GM23338 (cell line): ENCODE data around the gene AKAP1. TPM values are rescaled to one million over a fixed set of nuclear protein-coding genes. Genes with fewer than 3 reads are reported as not detected.

Source experiments
- ATAC-seq: fragments of 200-7000 bp; cut with Tn5 transposase; 3 replicates; pipeline ENCODE4 v1.9.1; 2020
- DNase-seq: peaks from one replicate; pipeline ENCODE4 v3.0.0-alpha.2; 2015; ENCODE audit warnings: low spot score
- H2AFZ ChIP-seq: fragments of 200-600 bp; sonication (generic); 2 replicates; pipeline ENCODE4 v1.8.0; 2016; ENCODE audit warnings: antibody characterized with exemption, mild to moderate bottlenecking, moderate library complexity
- H3F3A ChIP-seq: fragments of 200-600 bp; sonication (generic); replicated peaks from 2 replicates; pipeline ENCODE4 v1.8.0; 2017; ENCODE audit warnings: antibody characterized with exemption, mixed run types, low read depth
- H3K27ac ChIP-seq: fragments of 200-600 bp; sonication (generic); 2 replicates; pipeline ENCODE4 v1.6.1; 2016; ENCODE audit warnings: low read depth
- H3K27me3 ChIP-seq: fragments of 200-600 bp; sonication (generic); 2 replicates; pipeline ENCODE4 v1.8.0; 2016; ENCODE audit warnings: mild to moderate bottlenecking, mixed run types, moderate library complexity; ENCODE audit not compliant: insufficient read depth
- H3K36me3 ChIP-seq: fragments of 200-600 bp; sonication (generic); 2 replicates; pipeline ENCODE4 v1.8.0; 2016; ENCODE audit warnings: mild to moderate bottlenecking; ENCODE audit not compliant: insufficient read depth
- H3K4me1 ChIP-seq: fragments of 200-600 bp; sonication (generic); 2 replicates; pipeline ENCODE4 v1.8.0; 2016; ENCODE audit warnings: mild to moderate bottlenecking, moderate library complexity; ENCODE audit not compliant: insufficient read depth
- H3K4me2 ChIP-seq: fragments of 200-600 bp; sonication (generic); 2 replicates; pipeline ENCODE4 v1.7.1; 2017; ENCODE audit warnings: mixed run types
- H3K4me3 ChIP-seq: fragments of 200-600 bp; sonication (generic); 2 replicates; pipeline ENCODE4 v1.6.1; 2016; ENCODE audit warnings: mixed run types
- H3K79me2 ChIP-seq: fragments of 200-600 bp; sonication (generic); replicated peaks from 2 replicates; pipeline ENCODE4 v1.8.0; 2017; ENCODE audit warnings: mild to moderate bottlenecking; ENCODE audit not compliant: insufficient read depth
- H3K9me2 ChIP-seq: fragments of 200-600 bp; sonication (generic); 2 replicates; pipeline ENCODE4 v1.8.0; 2017; ENCODE audit not compliant: insufficient read depth
- H4K20me1 ChIP-seq: fragments of 200-600 bp; sonication (generic); replicated peaks from 2 replicates; pipeline ENCODE4 v1.8.0; 2017; ENCODE audit warnings: mild to moderate bottlenecking; ENCODE audit not compliant: insufficient read depth
- H3K27ac Mint-ChIP-seq: 2 replicates; pipeline ENCODE4 v1.8.0; 2020; ENCODE audit warnings: inconsistent platforms, mild to moderate bottlenecking, moderate library complexity, mixed read lengths
- H3K27me3 Mint-ChIP-seq: 3 replicates; pipeline ENCODE4 v1.8.0; 2022; ENCODE audit warnings: low read depth, mild to moderate bottlenecking, moderate library complexity, mixed read lengths, inconsistent platforms; ENCODE audit not compliant: insufficient read depth, poor library complexity
- H3K36me3 Mint-ChIP-seq: 3 replicates; pipeline ENCODE4 v1.8.0; 2021; ENCODE audit warnings: low read depth, mild to moderate bottlenecking, inconsistent platforms, moderate library complexity, mixed read lengths
- H3K4me1 Mint-ChIP-seq: 3 replicates; pipeline ENCODE4 v1.8.0; 2020; ENCODE audit warnings: mild to moderate bottlenecking, inconsistent platforms, mixed read lengths
- H3K4me3 Mint-ChIP-seq: 3 replicates; pipeline ENCODE4 v1.8.0; 2021; ENCODE audit warnings: moderate library complexity, mild to moderate bottlenecking, inconsistent platforms, mixed read lengths
- H3K9me3 Mint-ChIP-seq: 3 replicates; pipeline ENCODE4 v1.8.0; 2020; ENCODE audit warnings: moderate library complexity, mild to moderate bottlenecking, inconsistent platforms, mixed read lengths
- CREB1 ChIP-seq: fragments of 250-450 bp; sonication (Bioruptor Pico); IDR thresholded peaks from 2 replicates; pipeline ENCODE4 v1.5.0; 2020; ENCODE audit warnings: low read depth, mild to moderate bottlenecking, moderate library complexity
- ZNF331 ChIP-seq: fragments of 250-450 bp; sonication (Bioruptor Pico); IDR thresholded peaks from 2 replicates; pipeline ENCODE4 v1.5.0; 2020; ENCODE audit warnings: low read depth, mild to moderate bottlenecking, moderate library complexity
- polyA plus RNA-seq: library from polyadenylated mRNA; unstranded; fragments of >200 nt; fragmentation: Nextera tagmentation; extraction: Ambion mirVana; gene quantifications from 2 replicates; pipeline ENCODE4 v1.2.1, GENCODE V29; 2016
- total RNA-seq: library from RNA; depleted of rRNA; stranded (reverse); fragments of >200 nt; shearing (Covaris generic); gene quantifications from 2 replicates; pipeline ENCODE4 v1.2.3, GENCODE V29; 2014
- TF ChIP-seq, protein P1 (sequence below): fragments of 250-450 bp; sonication (Bioruptor Pico); IDR thresholded peaks from 2 replicates; pipeline ENCODE4 v1.5.0; 2020; ENCODE audit warnings: mild to moderate bottlenecking, moderate library complexity
- TF ChIP-seq, protein P2 (sequence below): IDR thresholded peaks from one replicate; pipeline ENCODE4 v1.6.1; 2018; ENCODE audit warnings: antibody characterized with exemption; ENCODE audit not compliant: unreplicated experiment

AKAP1 gene
- total and polyA plus RNA-seq, 2 experiments from 2014 or later: 19.6 to 45.9 TPM

DNA sequence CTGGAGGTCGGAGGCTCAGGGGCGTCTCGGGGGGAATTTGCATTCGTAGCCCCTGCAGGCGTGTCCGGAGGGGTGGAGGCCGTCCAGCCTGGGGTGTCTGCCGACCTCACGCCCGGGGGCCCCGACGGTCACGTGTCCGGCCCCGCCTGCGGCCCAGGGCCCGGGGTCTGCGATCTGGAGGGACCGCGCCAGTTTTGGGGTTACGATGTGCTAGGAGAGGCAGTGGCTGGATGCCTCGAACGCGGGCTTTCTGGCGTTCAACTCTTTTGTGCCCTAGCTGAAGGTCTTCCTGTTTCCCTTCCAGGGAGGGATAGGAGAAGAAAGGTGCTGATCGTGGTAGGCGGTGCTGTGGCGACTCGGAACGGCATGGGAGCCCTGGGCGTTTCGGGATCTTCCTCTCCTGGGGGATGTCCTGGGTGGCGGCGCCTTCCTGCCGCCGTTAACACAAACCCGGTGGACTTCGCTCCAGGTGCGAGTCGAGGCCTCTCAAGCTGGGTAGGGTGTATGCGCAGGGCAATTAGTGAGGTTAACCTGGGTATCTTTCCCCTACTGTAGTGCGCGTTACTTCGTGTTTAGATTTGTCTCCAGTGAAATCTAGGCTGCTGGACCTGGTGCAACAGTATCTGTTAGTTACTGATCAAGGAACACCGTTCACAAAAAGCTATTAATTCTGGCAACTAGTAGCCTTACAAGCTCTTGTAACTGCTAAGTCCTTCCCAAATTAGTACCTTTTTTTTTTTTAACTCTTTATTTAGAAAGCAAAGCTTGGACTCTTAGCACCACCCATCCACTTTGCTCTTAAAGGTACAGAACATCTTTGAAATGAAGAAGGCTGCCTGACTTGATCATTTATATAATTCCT lies 1.3 kb downstream of the AKAP1 start (continued):
- TF ChIP-seq, protein P1, sequence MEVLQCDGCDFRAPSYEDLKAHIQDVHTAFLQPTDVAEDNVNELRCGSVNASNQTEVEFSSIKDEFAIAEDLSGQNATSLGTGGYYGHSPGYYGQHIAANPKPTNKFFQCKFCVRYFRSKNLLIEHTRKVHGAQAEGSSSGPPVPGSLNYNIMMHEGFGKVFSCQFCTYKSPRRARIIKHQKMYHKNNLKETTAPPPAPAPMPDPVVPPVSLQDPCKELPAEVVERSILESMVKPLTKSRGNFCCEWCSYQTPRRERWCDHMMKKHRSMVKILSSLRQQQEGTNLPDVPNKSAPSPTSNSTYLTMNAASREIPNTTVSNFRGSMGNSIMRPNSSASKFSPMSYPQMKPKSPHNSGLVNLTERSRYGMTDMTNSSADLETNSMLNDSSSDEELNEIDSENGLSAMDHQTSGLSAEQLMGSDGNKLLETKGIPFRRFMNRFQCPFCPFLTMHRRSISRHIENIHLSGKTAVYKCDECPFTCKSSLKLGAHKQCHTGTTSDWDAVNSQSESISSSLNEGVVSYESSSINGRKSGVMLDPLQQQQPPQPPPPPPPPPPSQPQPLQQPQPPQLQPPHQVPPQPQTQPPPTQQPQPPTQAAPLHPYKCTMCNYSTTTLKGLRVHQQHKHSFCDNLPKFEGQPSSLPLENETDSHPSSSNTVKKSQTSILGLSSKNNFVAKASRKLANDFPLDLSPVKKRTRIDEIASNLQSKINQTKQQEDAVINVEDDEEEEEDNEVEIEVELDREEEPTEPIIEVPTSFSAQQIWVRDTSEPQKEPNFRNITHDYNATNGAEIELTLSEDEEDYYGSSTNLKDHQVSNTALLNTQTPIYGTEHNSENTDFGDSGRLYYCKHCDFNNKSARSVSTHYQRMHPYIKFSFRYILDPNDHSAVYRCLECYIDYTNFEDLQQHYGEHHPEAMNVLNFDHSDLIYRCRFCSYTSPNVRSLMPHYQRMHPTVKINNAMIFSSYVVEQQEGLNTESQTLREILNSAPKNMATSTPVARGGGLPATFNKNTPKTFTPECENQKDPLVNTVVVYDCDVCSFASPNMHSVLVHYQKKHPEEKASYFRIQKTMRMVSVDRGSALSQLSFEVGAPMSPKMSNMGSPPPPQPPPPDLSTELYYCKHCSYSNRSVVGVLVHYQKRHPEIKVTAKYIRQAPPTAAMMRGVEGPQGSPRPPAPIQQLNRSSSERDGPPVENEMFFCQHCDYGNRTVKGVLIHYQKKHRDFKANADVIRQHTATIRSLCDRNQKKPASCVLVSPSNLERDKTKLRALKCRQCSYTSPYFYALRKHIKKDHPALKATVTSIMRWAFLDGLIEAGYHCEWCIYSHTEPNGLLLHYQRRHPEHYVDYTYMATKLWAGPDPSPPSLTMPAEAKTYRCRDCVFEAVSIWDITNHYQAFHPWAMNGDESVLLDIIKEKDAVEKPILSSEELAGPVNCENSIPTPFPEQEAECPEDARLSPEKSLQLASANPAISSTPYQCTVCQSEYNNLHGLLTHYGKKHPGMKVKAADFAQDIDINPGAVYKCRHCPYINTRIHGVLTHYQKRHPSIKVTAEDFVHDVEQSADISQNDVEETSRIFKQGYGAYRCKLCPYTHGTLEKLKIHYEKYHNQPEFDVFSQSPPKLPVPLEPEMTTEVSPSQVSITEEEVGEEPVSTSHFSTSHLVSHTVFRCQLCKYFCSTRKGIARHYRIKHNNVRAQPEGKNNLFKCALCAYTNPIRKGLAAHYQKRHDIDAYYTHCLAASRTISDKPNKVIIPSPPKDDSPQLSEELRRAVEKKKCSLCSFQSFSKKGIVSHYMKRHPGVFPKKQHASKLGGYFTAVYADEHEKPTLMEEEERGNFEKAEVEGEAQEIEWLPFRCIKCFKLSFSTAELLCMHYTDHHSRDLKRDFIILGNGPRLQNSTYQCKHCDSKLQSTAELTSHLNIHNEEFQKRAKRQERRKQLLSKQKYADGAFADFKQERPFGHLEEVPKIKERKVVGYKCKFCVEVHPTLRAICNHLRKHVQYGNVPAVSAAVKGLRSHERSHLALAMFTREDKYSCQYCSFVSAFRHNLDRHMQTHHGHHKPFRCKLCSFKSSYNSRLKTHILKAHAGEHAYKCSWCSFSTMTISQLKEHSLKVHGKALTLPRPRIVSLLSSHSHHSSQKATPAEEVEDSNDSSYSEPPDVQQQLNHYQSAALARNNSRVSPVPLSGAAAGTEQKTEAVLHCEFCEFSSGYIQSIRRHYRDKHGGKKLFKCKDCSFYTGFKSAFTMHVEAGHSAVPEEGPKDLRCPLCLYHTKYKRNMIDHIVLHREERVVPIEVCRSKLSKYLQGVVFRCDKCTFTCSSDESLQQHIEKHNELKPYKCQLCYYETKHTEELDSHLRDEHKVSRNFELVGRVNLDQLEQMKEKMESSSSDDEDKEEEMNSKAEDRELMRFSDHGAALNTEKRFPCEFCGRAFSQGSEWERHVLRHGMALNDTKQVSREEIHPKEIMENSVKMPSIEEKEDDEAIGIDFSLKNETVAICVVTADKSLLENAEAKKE (CRISPR knock-in tag): no peak
- TF ChIP-seq, protein P2, sequence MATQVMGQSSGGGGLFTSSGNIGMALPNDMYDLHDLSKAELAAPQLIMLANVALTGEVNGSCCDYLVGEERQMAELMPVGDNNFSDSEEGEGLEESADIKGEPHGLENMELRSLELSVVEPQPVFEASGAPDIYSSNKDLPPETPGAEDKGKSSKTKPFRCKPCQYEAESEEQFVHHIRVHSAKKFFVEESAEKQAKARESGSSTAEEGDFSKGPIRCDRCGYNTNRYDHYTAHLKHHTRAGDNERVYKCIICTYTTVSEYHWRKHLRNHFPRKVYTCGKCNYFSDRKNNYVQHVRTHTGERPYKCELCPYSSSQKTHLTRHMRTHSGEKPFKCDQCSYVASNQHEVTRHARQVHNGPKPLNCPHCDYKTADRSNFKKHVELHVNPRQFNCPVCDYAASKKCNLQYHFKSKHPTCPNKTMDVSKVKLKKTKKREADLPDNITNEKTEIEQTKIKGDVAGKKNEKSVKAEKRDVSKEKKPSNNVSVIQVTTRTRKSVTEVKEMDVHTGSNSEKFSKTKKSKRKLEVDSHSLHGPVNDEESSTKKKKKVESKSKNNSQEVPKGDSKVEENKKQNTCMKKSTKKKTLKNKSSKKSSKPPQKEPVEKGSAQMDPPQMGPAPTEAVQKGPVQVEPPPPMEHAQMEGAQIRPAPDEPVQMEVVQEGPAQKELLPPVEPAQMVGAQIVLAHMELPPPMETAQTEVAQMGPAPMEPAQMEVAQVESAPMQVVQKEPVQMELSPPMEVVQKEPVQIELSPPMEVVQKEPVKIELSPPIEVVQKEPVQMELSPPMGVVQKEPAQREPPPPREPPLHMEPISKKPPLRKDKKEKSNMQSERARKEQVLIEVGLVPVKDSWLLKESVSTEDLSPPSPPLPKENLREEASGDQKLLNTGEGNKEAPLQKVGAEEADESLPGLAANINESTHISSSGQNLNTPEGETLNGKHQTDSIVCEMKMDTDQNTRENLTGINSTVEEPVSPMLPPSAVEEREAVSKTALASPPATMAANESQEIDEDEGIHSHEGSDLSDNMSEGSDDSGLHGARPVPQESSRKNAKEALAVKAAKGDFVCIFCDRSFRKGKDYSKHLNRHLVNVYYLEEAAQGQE: no peak

GRCh38 chr17:57088298-57088697 lies 3.3 kb downstream of the AKAP1 start:
- no peaks in the 10 kb centered on the region; the same call in 2 of the 3 replicates for H3K36me3 Mint-ChIP-seq
- Histone ChIP-seq H3F3A (no peaks in the 10 kb centered on the region; the same call in 1 of the 2 replicates), H3K79me2 (peaks cover 71% of the 10 kb centered on the region), H3K27me3 (peaks cover 18% of the 10 kb centered on the region), H3K4me1 (peaks cover 60% of the 10 kb centered on the region), H2AFZ (no peak overlapping the region), H3K4me2 (no peak overlapping the region), H3K36me3 (no peaks in the 10 kb centered on the region), H4K20me1 (peaks cover 54% of the 10 kb centered on the region), H3K9me2 (no peaks in the 10 kb centered on the region), H3K4me3 (no peak overlapping the region), H3K27ac (no peak overlapping the region)
- no peaks in the 10 kb centered on the region for H3K9me3 Mint-ChIP-seq
- no peak for ATAC-seq
- DNase-seq: no peak
- peaks cover 65% of the 10 kb centered on the region for H3K4me1 Mint-ChIP-seq
- H3K4me3 Mint-ChIP-seq: no peak overlapping the region
- peaks cover 17% of the 10 kb centered on the region for H3K27me3 Mint-ChIP-seq
- H3K27ac Mint-ChIP-seq: no peak overlapping the region
- no peak for TF ChIP-seq ZNF331
- no peak for TF ChIP-seq CREB1 (CRISPR knock-in tag)
